ENCODE measurements around the gene TP53TG5. TPM values are rescaled to one million over a fixed set of nuclear protein-coding genes. Genes with fewer than 3 reads are reported as not detected.
A peak's percentile ranks its signal among the peaks of the same experiment; 100 is the strongest.

The TP53TG5 gene
- total RNA-seq, 4 donors from 2014 or later = not detected

GRCh38 chr20:45337367-45338120, 40.6 kb downstream of the TP53TG5 start:
- peak overlapping the region in 2 of 4 donors; percentile 6 to 25 for H3K4me3 ChIP-seq
- peaks cover 0 to 66% (median 13%) of the 10 kb centered on the region in 4 donors for H3K4me1 ChIP-seq
- no peaks in the 10 kb centered on the region for H3K9me3 ChIP-seq
- H3K27me3 ChIP-seq = no peaks in the 10 kb centered on the region
- peaks cover 0 to 31% (median 0%) of the 10 kb centered on the region in 3 donors for H3K36me3 ChIP-seq
- peak in 2 of 3 donors; percentile 66 to 76 for DNase-seq
- peak in 1 of 2 donors; percentile 28 for TF ChIP-seq POLR2A (IDR thresholded peaks at IDR 0.05)
- TF ChIP-seq CTCF (IDR thresholded peaks at IDR 0.05) = no peak
- H3K27ac ChIP-seq = peak overlapping the region; percentile 38 to 96 (median 86)

- TF ChIP-seq POLR2A (IDR thresholded peaks at IDR 0.05) = peak in 1 of 2 donors; percentile 50
- no peak for TF ChIP-seq CTCF (IDR thresholded peaks at IDR 0.05)
- H3K36me3 ChIP-seq = peaks cover 0 to 38% (median 0%) of the 10 kb centered on the region in 3 donors
- peak overlapping the region; percentile 38 to 96 (median 86) for H3K27ac ChIP-seq
These were observed 41.4 kb downstream of the TP53TG5 start for GRCh38 chr20:45336530-45337366.

DNA sequence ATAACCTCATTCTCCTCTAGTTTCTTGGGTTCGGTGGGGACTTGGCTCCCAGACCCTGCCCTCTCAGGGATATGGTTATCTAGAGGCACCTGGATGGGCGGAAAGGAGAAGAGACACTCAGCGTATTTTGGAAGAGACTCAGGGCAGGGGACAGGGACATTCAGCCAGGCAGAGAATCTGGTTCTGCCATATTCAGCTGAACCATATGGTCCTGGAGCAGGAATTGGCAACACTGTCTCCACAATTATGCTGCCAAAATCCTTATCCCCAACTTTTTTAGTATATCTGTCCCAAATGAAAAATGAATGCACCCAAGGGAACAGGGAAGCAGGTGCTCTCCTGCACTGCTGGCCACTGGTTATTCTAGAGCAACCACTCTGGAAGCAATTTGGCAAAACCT, 47.6 kb downstream of the TP53TG5 start:
- H3K4me3 ChIP-seq = no peak overlapping the region
- H3K27me3 ChIP-seq = no peaks in the 10 kb centered on the region
- H3K4me1 ChIP-seq = no peaks in the 10 kb centered on the region
- H3K9me3 ChIP-seq = no peaks in the 10 kb centered on the region
- peaks cover 0 to 87% (median 3%) of the 10 kb centered on the region in 3 donors for H3K36me3 ChIP-seq
- TF ChIP-seq CTCF (IDR thresholded peaks at IDR 0.05) (no peak), POLR2A (IDR thresholded peaks at IDR 0.05) (no peak)
- H3K27ac ChIP-seq = no peak overlapping the region
- no peak for DNase-seq

More at GRCh38 chr20:45336530-45337366, 41.4 kb downstream of the TP53TG5 start:
- Histone ChIP-seq H3K4me3 (peak overlapping the region in 2 of 4 donors; percentile 6 to 25), H3K27me3 (no peaks in the 10 kb centered on the region), H3K4me1 (peaks cover 0 to 58% (median 13%) of the 10 kb centered on the region in 4 donors), H3K9me3 (no peaks in the 10 kb centered on the region)
- DNase-seq = peak in 2 of 3 donors; percentile 74 to 84

GRCh38 chr20:45329497-45330319, 48.4 kb downstream of the TP53TG5 start:
- Histone ChIP-seq H3K36me3 (peaks cover 0 to 87% (median 3%) of the 10 kb centered on the region in 3 donors), H3K27me3 (no peaks in the 10 kb centered on the region), H3K27ac (no peak overlapping the region), H3K4me3 (no peak overlapping the region), H3K9me3 (no peaks in the 10 kb centered on the region), H3K4me1 (no peaks in the 10 kb centered on the region)
- TF ChIP-seq POLR2A (IDR thresholded peaks at IDR 0.05) (no peak), CTCF (IDR thresholded peaks at IDR 0.05) (no peak)
- no peak for DNase-seq

GRCh38 chr20:45328451-45328850, 49.7 kb downstream of the TP53TG5 start:
- Histone ChIP-seq H3K9me3 (no peaks in the 10 kb centered on the region), H3K4me3 (no peak overlapping the region), H3K4me1 (peaks cover 0 to under 1% (median 0%) of the 10 kb centered on the region in 4 donors), H3K27me3 (no peaks in the 10 kb centered on the region), H3K27ac (no peak overlapping the region), H3K36me3 (peaks cover 0 to 77% (median 3%) of the 10 kb centered on the region in 3 donors)
- no peak for DNase-seq
- TF ChIP-seq POLR2A (IDR thresholded peaks at IDR 0.05) = no peak
- no peak for TF ChIP-seq CTCF (IDR thresholded peaks at IDR 0.05)

Data from Peyer's patch (tissue), 4 donors.